Endothelial cell of umbilical vein (primary cell): ENCODE data around the gene FTO. TPM values are rescaled to one million over a fixed set of nuclear protein-coding genes. Genes with fewer than 3 reads are reported as not detected.

Source experiments
- BruUV-seq: library from RNA; stranded (reverse); fragments of 400-500 nt; replicated peaks from 2 replicates; lab custom pipeline; 2021; lab: Mats Ljungman, UMichigan
- CTCF ChIA-PET: fragments of 300-600, 350-600 bp; sonication (Branson Sonifier 250); formaldehyde crosslinking; loops from one replicate; lab custom pipeline; 2021; ENCODE audit warnings: antibody characterized with exemption, inconsistent platforms; lab: Charles Lee
- POLR2A ChIA-PET: fragments of 300-600, 350-600 bp; sonication (Branson Sonifier 250); formaldehyde crosslinking; loops from one replicate; lab custom pipeline; 2021; ENCODE audit warnings: antibody characterized with exemption, inconsistent platforms; lab: Charles Lee
- DNase-seq: peaks from one replicate; pipeline ENCODE4 v3.0.0-alpha.2; 2011; ENCODE audit warnings: low read depth, low spot score
- FAIRE-seq: peaks from 2 replicates; lab custom pipeline; 2011; peaks lifted over from hg19 to GRCh38; lab: Jason Lieb, UNC
- H2AFZ ChIP-seq: 2 replicates; pipeline ENCODE4 v1.6.0; 2012; ENCODE audit warnings: low read depth, low read length, control low read depth, inconsistent platforms
- H3K27ac ChIP-seq: 2 replicates; pipeline ENCODE4 v1.5.1; 2011; ENCODE audit warnings: low read depth, mild to moderate bottlenecking, control low read depth, low read length, moderate library complexity; ENCODE audit not compliant: insufficient read depth
- H3K27me3 ChIP-seq, 2 experiments: 2 replicates each; pipeline versions ENCODE4 v1.6.0 to v1.6.1; 2011; ENCODE audit warnings: low read length in 2 of 2, mixed read lengths in 1 of 2; ENCODE audit not compliant: control insufficient read depth in 2 of 2, insufficient read depth in 2 of 2
- H3K36me3 ChIP-seq, 2 experiments: 2 replicates in 1 of 2; 3 replicates in 1 of 2; pipeline ENCODE4 v1.5.1; 2011; ENCODE audit warnings: low read length in 2 of 2, mild to moderate bottlenecking in 1 of 2, moderate library complexity in 1 of 2; ENCODE audit not compliant: control insufficient read depth in 2 of 2, insufficient read depth in 2 of 2; ENCODE audit errors: extremely low read depth in 1 of 2
- H3K4me1 ChIP-seq: 3 replicates; pipeline ENCODE4 v1.5.1; 2011; ENCODE audit warnings: mild to moderate bottlenecking, low read length; ENCODE audit not compliant: control insufficient read depth, insufficient read depth; ENCODE audit errors: extremely low read depth
- H3K4me2 ChIP-seq: 2 replicates; pipeline ENCODE4 v1.6.1; 2011; ENCODE audit warnings: low read length, control low read depth, mixed read lengths; ENCODE audit not compliant: insufficient read depth
- H3K4me3 ChIP-seq, 3 experiments: fragments of 200-600 bp in 1 of 3; sonication (generic), shearing (Covaris generic) in 1 of 3; replicated peaks in 1 of 3; 2 replicates each; pipeline ENCODE4 v1.5.1; 2011 to 2016; ENCODE audit warnings: control low read depth in 3 of 3, low read length in 3 of 3, mild to moderate bottlenecking in 2 of 3, inconsistent platforms in 1 of 3, low read depth in 1 of 3, moderate library complexity in 1 of 3; ENCODE audit not compliant: insufficient read depth in 1 of 3
- H3K79me2 ChIP-seq: 2 replicates; pipeline ENCODE4 v1.6.0; 2012; ENCODE audit warnings: low read length, inconsistent platforms; ENCODE audit not compliant: control insufficient read depth, insufficient read depth
- H3K9ac ChIP-seq: replicated peaks from 2 replicates; pipeline ENCODE3; 2011; ENCODE audit warnings: low read length, control low read depth; ENCODE audit not compliant: insufficient read depth; ENCODE audit errors: extremely low read depth
- H3K9me1 ChIP-seq: replicated peaks from 3 replicates; pipeline ENCODE4 v1.6.0; 2011; ENCODE audit warnings: mild to moderate bottlenecking, low read length; ENCODE audit not compliant: control insufficient read depth, insufficient read depth; ENCODE audit errors: extremely low read depth
- H3K9me3 ChIP-seq: replicated peaks from 2 replicates; pipeline ENCODE4 v1.5.1; 2012; ENCODE audit warnings: low read length, inconsistent platforms; ENCODE audit not compliant: control insufficient read depth, insufficient read depth
- H4K20me1 ChIP-seq: replicated peaks from 2 replicates; pipeline ENCODE3; 2011; ENCODE audit warnings: mild to moderate bottlenecking, low read length; ENCODE audit not compliant: control insufficient read depth, insufficient read depth; ENCODE audit errors: extremely low read depth
- EZH2 ChIP-seq: IDR thresholded peaks from 2 replicates; pipeline ENCODE4 v1.6.1; 2012; ENCODE audit warnings: borderline replicate concordance, low read depth, mild to moderate bottlenecking, moderate library complexity, low read length, inconsistent platforms; ENCODE audit not compliant: severe bottlenecking
- FOS ChIP-seq: IDR thresholded peaks from 2 replicates; pipeline ENCODE4 v1.6.1; 2011; ENCODE audit warnings: mild to moderate bottlenecking, low read length, moderate library complexity, borderline replicate concordance; ENCODE audit not compliant: insufficient read depth
- GATA2 ChIP-seq: IDR thresholded peaks from 2 replicates; pipeline ENCODE4 v1.7.0; 2011; ENCODE audit warnings: low read depth, mild to moderate bottlenecking, moderate library complexity, mixed read lengths, low read length; ENCODE audit not compliant: insufficient read length, insufficient read depth
- JUN ChIP-seq: IDR thresholded peaks from 2 replicates; pipeline ENCODE4 v1.6.1; 2011; ENCODE audit warnings: borderline replicate concordance, low read depth; ENCODE audit not compliant: insufficient read length, insufficient read depth
- MYC ChIP-seq: IDR thresholded peaks from one replicate; pipeline ENCODE4 v1.6.1; 2011; ENCODE audit warnings: mild to moderate bottlenecking, low read depth, low read length
- POLR2A ChIP-seq: IDR thresholded peaks from 2 replicates; pipeline ENCODE4 v1.6.1; 2012; ENCODE audit warnings: low read depth, mild to moderate bottlenecking, control low read depth, low read length
- POLR2AphosphoS5 ChIP-seq: IDR thresholded peaks from 2 replicates; pipeline ENCODE4 v1.6.1; 2012; ENCODE audit warnings: low read depth, mild to moderate bottlenecking, control low read depth, low read length, moderate library complexity; ENCODE audit not compliant: insufficient read depth
- dilution Hi-C: fragments of 300-500 bp; cut with MboI; formaldehyde crosslinking; loops from one replicate; pipeline ENCODE4 v1.15.0; 2019; ENCODE audit warnings: low sequenced_read_pairs; ENCODE audit not compliant: extremely low pct_ligation_motif_present
- intact Hi-C: fragments of 100-400 bp; cut with micrococcal nuclease; formaldehyde crosslinking; loops from one replicate; pipeline ENCODE4 v1.10.0; 2022
- polyA plus RNA-seq, 4 experiments: library from polyadenylated mRNA; depleted of rRNA in 3 of 4; stranded (reverse) in 3 of 4; unstranded in 1 of 4; fragments of >200 nt; gene quantifications; 2 replicates each; pipeline versions ENCODE4 v1.2.1 to v1.2.3, GENCODE V29; 2011 to 2012; ENCODE audit warnings: missing spikeins in 1 of 4
- total RNA-seq: library from RNA; stranded (reverse); gene quantifications from 2 replicates; pipeline ENCODE4 v1.2.3, GENCODE V29; 2021
- TF ChIP-seq, protein P1 (sequence below): IDR thresholded peaks from 2 replicates; pipeline ENCODE4 v1.6.1; 2011; ENCODE audit not compliant: insufficient read depth, insufficient read length
- TF ChIP-seq, protein P2 (sequence below), 2 donors: IDR thresholded peaks; 1 replicate in 1 of 2; 2 replicates in 1 of 2; pipeline ENCODE4 v1.5.1; 2011; ENCODE audit warnings: low read length in 2 of 2, mild to moderate bottlenecking in 2 of 2, moderate library complexity in 2 of 2, control low read depth in 1 of 2, inconsistent platforms in 1 of 2, low read depth in 1 of 2; ENCODE audit not compliant: insufficient read depth in 1 of 2; ENCODE audit errors: extremely low read depth in 1 of 2

The FTO gene
- total and polyA plus RNA-seq, 2 donors (not counting 3 experiments of a cell fraction or from before 2014, with no cell fraction given), result 48.6 to 87.1 TPM

DNA sequence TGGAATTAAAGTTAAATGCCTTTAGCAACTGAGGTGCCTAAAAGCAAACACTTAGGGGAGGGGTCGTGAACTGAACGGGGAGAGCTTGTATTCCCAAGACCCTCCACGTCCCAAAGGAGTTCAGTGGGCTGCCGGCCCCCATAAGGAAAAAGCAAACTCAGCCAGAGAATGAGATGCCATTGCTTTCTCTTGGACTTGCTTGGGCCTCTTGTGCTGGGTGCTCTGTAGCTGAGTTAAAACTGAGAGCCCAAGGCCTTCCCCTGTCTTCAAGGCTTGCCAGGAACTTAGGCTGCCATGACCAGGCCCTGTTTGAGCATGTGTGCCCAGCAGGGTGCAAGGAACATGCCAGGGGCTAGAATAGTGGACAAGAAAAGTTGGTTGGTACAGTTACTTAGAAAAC is 382.8 kb downstream of the FTO start:
- Histone ChIP-seq H3K27ac (no peak overlapping the region), H3K36me3 (no peaks in the 10 kb centered on the region), H3K4me3 (no peak overlapping the region), H4K20me1 (no peaks in the 10 kb centered on the region), H3K4me2 (no peak overlapping the region), H2AFZ (no peak overlapping the region), H3K9me3 (no peaks in the 10 kb centered on the region), H3K9ac (no peak overlapping the region), H3K4me1 (no peaks in the 10 kb centered on the region), H3K79me2 (no peaks in the 10 kb centered on the region), H3K9me1 (no peaks in the 10 kb centered on the region), H3K27me3 (no peaks in the 10 kb centered on the region)
- intact Hi-C loops, result no loop called here
- no TSS peak for BruUV-seq
- dilution Hi-C loops, result no loop called here
- FAIRE-seq (no peak), DNase-seq (no peak)
- TF ChIP-seq POLR2AphosphoS5 (no peak), MYC (no peak), EZH2 (no peak), FOS (no peak), POLR2A (no peak), GATA2 (no peak), JUN (no peak)
- TF ChIP-seq, protein P1, sequence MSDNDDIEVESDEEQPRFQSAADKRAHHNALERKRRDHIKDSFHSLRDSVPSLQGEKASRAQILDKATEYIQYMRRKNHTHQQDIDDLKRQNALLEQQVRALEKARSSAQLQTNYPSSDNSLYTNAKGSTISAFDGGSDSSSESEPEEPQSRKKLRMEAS, result no peak
- TF ChIP-seq, protein P2, sequence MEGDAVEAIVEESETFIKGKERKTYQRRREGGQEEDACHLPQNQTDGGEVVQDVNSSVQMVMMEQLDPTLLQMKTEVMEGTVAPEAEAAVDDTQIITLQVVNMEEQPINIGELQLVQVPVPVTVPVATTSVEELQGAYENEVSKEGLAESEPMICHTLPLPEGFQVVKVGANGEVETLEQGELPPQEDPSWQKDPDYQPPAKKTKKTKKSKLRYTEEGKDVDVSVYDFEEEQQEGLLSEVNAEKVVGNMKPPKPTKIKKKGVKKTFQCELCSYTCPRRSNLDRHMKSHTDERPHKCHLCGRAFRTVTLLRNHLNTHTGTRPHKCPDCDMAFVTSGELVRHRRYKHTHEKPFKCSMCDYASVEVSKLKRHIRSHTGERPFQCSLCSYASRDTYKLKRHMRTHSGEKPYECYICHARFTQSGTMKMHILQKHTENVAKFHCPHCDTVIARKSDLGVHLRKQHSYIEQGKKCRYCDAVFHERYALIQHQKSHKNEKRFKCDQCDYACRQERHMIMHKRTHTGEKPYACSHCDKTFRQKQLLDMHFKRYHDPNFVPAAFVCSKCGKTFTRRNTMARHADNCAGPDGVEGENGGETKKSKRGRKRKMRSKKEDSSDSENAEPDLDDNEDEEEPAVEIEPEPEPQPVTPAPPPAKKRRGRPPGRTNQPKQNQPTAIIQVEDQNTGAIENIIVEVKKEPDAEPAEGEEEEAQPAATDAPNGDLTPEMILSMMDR (IDR thresholded peaks at IDR 0.05; ENCODE audit: extremely low read depth in 1 of 2, insufficient read depth in 1 of 2, low read depth in 1 of 2, low read length in 2 of 2), result no peak
- CTCF ChIA-PET, result no interaction called here
- POLR2A ChIA-PET, result no interaction called here
